ENCODE data around the gene GPD2. TPM values are rescaled to one million over a fixed set of nuclear protein-coding genes. Genes with fewer than 3 reads are reported as not detected.

Gene GPD2
- total and polyA plus RNA-seq, 2 donors (not counting 1 experiment from before 2014, with no cell fraction given): 21.6 to 46.6 TPM

- H3K4me2 ChIP-seq (ENCODE audit: extremely low read depth, insufficient read depth, low read length): no peak overlapping the region
- H2AFZ ChIP-seq (ENCODE audit: low read length): no peak overlapping the region
- no peak overlapping the region for H3K9ac ChIP-seq (ENCODE audit: insufficient read depth, low read length)
- DNase-seq (ENCODE audit: low read depth in 2 of 2): peak in 1 of 2 donors; percentile 28
- H3K27ac ChIP-seq (ENCODE audit: insufficient read depth, low read length): no peak overlapping the region
- H4K20me1 ChIP-seq (ENCODE audit: control insufficient read depth, extremely low read depth, insufficient read depth, low read length): peaks cover 2% of the 10 kb centered on the region
- no peaks in the 10 kb centered on the region for H3K27me3 ChIP-seq (ENCODE audit: control insufficient read depth, insufficient read depth, low read length)
- no peaks in the 10 kb centered on the region for H3K36me3 ChIP-seq (ENCODE audit: control insufficient read depth, insufficient read depth, low read length)
- H3K79me2 ChIP-seq (ENCODE audit: control insufficient read depth, insufficient read depth, low read length): no peaks in the 10 kb centered on the region
- TF ChIP-seq CTCF (conservative IDR thresholded peaks at IDR 0.05 in 1 of 2, IDR thresholded peaks at IDR 0.05 in 1 of 2; ENCODE audit: low read depth in 1 of 2, low read length in 2 of 2): no peak
- TF ChIP-seq EZH2 (IDR thresholded peaks at IDR 0.05; ENCODE audit: low read length, missing control alignments): no peak
- no peak overlapping the region for H3K4me3 ChIP-seq (replicated peaks in 1 of 4; ENCODE audit: control extremely low read depth in 1 of 4, insufficient read depth in 1 of 4, low read depth in 3 of 4, low read length in 4 of 4)
- H3K4me1 ChIP-seq (ENCODE audit: control insufficient read depth, extremely low read depth, insufficient read depth, low read length): peaks cover 2% of the 10 kb centered on the region
- no peaks in the 10 kb centered on the region for H3K9me3 ChIP-seq (ENCODE audit: control insufficient read depth, insufficient read depth, low read depth, low read length)
Measured at GRCh38 chr2:156476021-156476849, 40.1 kb downstream of the GPD2 start.

GRCh38 chr2:156476850-156477206 lies 40.6 kb downstream of the GPD2 start:
- Histone ChIP-seq H3K79me2 (ENCODE audit: control insufficient read depth, insufficient read depth, low read length) (no peaks in the 10 kb centered on the region), H3K4me2 (ENCODE audit: extremely low read depth, insufficient read depth, low read length) (no peak overlapping the region), H3K27ac (ENCODE audit: insufficient read depth, low read length) (no peak overlapping the region), H3K9ac (ENCODE audit: insufficient read depth, low read length) (no peak overlapping the region), H3K4me3 (replicated peaks in 1 of 4; ENCODE audit: control extremely low read depth in 1 of 4, insufficient read depth in 1 of 4, low read depth in 3 of 4, low read length in 4 of 4) (no peak overlapping the region), H3K4me1 (ENCODE audit: control insufficient read depth, extremely low read depth, insufficient read depth, low read length) (peaks cover 2% of the 10 kb centered on the region), H3K9me3 (ENCODE audit: control insufficient read depth, insufficient read depth, low read depth, low read length) (no peaks in the 10 kb centered on the region), H2AFZ (ENCODE audit: low read length) (no peak overlapping the region), H3K27me3 (ENCODE audit: control insufficient read depth, insufficient read depth, low read length) (no peaks in the 10 kb centered on the region), H3K36me3 (ENCODE audit: control insufficient read depth, insufficient read depth, low read length) (no peaks in the 10 kb centered on the region), H4K20me1 (ENCODE audit: control insufficient read depth, extremely low read depth, insufficient read depth, low read length) (peaks cover 2% of the 10 kb centered on the region)
- peak; percentile 36 to 93 for DNase-seq (ENCODE audit: low read depth in 2 of 2)
- TF ChIP-seq EZH2 (IDR thresholded peaks at IDR 0.05; ENCODE audit: low read length, missing control alignments): no peak
- no peak for TF ChIP-seq CTCF (conservative IDR thresholded peaks at IDR 0.05 in 1 of 2, IDR thresholded peaks at IDR 0.05 in 1 of 2; ENCODE audit: low read depth in 1 of 2, low read length in 2 of 2)

- peaks cover 2% of the 10 kb centered on the region for H3K4me1 ChIP-seq (ENCODE audit: control insufficient read depth, extremely low read depth, insufficient read depth, low read length)
- H3K4me2 ChIP-seq (ENCODE audit: extremely low read depth, insufficient read depth, low read length): no peak overlapping the region
- H3K36me3 ChIP-seq (ENCODE audit: control insufficient read depth, insufficient read depth, low read length): no peaks in the 10 kb centered on the region
- peaks cover 2% of the 10 kb centered on the region for H4K20me1 ChIP-seq (ENCODE audit: control insufficient read depth, extremely low read depth, insufficient read depth, low read length)
- no peaks in the 10 kb centered on the region for H3K9me3 ChIP-seq (ENCODE audit: control insufficient read depth, insufficient read depth, low read depth, low read length)
- DNase-seq (ENCODE audit: low read depth in 2 of 2): no peak
- H2AFZ ChIP-seq (ENCODE audit: low read length): no peak overlapping the region
- no peaks in the 10 kb centered on the region for H3K79me2 ChIP-seq (ENCODE audit: control insufficient read depth, insufficient read depth, low read length)
- no peak overlapping the region for H3K4me3 ChIP-seq (replicated peaks in 1 of 4; ENCODE audit: control extremely low read depth in 1 of 4, insufficient read depth in 1 of 4, low read depth in 3 of 4, low read length in 4 of 4)
- H3K9ac ChIP-seq (ENCODE audit: insufficient read depth, low read length): no peak overlapping the region
- TF ChIP-seq EZH2 (IDR thresholded peaks at IDR 0.05; ENCODE audit: low read length, missing control alignments) (no peak), CTCF (conservative IDR thresholded peaks at IDR 0.05 in 1 of 2, IDR thresholded peaks at IDR 0.05 in 1 of 2; ENCODE audit: low read depth in 1 of 2, low read length in 2 of 2) (no peak)
- no peaks in the 10 kb centered on the region for H3K27me3 ChIP-seq (ENCODE audit: control insufficient read depth, insufficient read depth, low read length)
- no peak overlapping the region for H3K27ac ChIP-seq (ENCODE audit: insufficient read depth, low read length)
Measured at GRCh38 chr2:156480376-156480775, 44.2 kb downstream of the GPD2 start.
